Naive thymus-derived CD8-positive, alpha-beta T cell (primary cell): ENCODE data around the gene WDR47. TPM values are rescaled to one million over a fixed set of nuclear protein-coding genes. Genes with fewer than 3 reads are reported as not detected.

ENCODE experiments used
- polyA plus RNA-seq, 3 donors: library from polyadenylated mRNA; unstranded; fragments of 300-500 nt; fragmentation: Illumina TruSeq; gene quantifications; one replicate each; pipeline ENCODE4 v1.2.3, GENCODE V29; 2021
- total RNA-seq, 8 experiments: library from RNA in 2 of 8; stranded (reverse) in 2 of 8; gene quantifications; one replicate each; pipeline ENCODE4 v1.2.3 and lab custom pipeline; 2021 to 2026

Gene WDR47
- total and polyA plus RNA-seq, 5 experiments from 2014 or later, result 3.0 to 16.6 (median 6.1) TPM

Other genes starting within 250 kb of the WDR47 start
- not detected for gene AKNAD1, start 185.0 kb downstream of the WDR47 start, total RNA-seq
- not detected for gene AKNAD1, start 185.0 kb downstream of the WDR47 start, polyA plus RNA-seq
- 1 to 10 TPM in 1 of 2 experiments, under 1 TPM in 1; 0.88 to 2.3 TPM for gene GPSM2, start 165.1 kb downstream of the WDR47 start, total RNA-seq
- gene GPSM2, start 165.1 kb downstream of the WDR47 start, polyA plus RNA-seq, result under 1 TPM; 0.33 to 0.59 (median 0.58) TPM
- 10 to 100 TPM; 25.0 to 25.4 TPM for gene CLCC1, start 78.6 kb downstream of the WDR47 start, total RNA-seq
- 10 to 100 TPM; 10.6 to 12.7 (median 10.8) TPM for gene CLCC1, start 78.6 kb downstream of the WDR47 start, polyA plus RNA-seq
- 10 to 100 TPM; 10.8 to 11.6 TPM for gene TAF13, start 33.9 kb upstream of the WDR47 start, total RNA-seq
- 1 to 10 TPM; 1.5 to 1.7 (median 1.7) TPM for gene TAF13, start 33.9 kb upstream of the WDR47 start, polyA plus RNA-seq
- 10 to 100 TPM; 42.4 to 51.3 TPM for gene TMEM167B, start 48.7 kb upstream of the WDR47 start, total RNA-seq
- 10 to 100 TPM; 28.8 to 32.0 (median 29.6) TPM for gene TMEM167B, start 48.7 kb upstream of the WDR47 start, polyA plus RNA-seq
- 1 to 10 TPM; 6.0 to 7.0 TPM for gene ELAPOR1, start 72.0 kb upstream of the WDR47 start, total RNA-seq
- gene ELAPOR1, start 72.0 kb upstream of the WDR47 start, polyA plus RNA-seq, result 1 to 10 TPM; 6.7 to 9.2 (median 7.8) TPM
- 100 to 1,000 TPM; 205 to 211 TPM for gene SARS1, start 171.8 kb upstream of the WDR47 start, total RNA-seq
- 100 to 1,000 TPM; 117 to 154 (median 127) TPM for gene SARS1, start 171.8 kb upstream of the WDR47 start, polyA plus RNA-seq
- gene CELSR2, start 207.4 kb upstream of the WDR47 start, total RNA-seq, result 1 to 10 TPM; 5.4 to 6.8 TPM
- gene CELSR2, start 207.4 kb upstream of the WDR47 start, polyA plus RNA-seq, result under 1 TPM; 0.20 to 0.94 (median 0.30) TPM
- under 1 TPM in 1 of 2 experiments, not detected in 1; 0.31 TPM for gene PSRC1, start 241.0 kb upstream of the WDR47 start, total RNA-seq
- under 1 TPM in 1 of 3 donors, not detected in 2; 0.89 TPM for gene PSRC1, start 241.0 kb upstream of the WDR47 start, polyA plus RNA-seq